ENCODE results near the gene ACTR10.

ACTR10 gene

GRCh38 chr14:58244556-58245387 is 44.8 kb downstream of the ACTR10 start, which contains the start of gene PSMA3 (continued):
- no peak for TF ChIP-seq ZNF391 (tag by site-specific recombination; IDR thresholded peaks at IDR 0.05; ENCODE audit: borderline replicate concordance, low read depth)
- no peak for TF ChIP-seq ZNF221 (tag by site-specific recombination; IDR thresholded peaks at IDR 0.05; ENCODE audit: borderline replicate concordance)
- no peak for TF ChIP-seq KLF7 (tag by site-specific recombination; IDR thresholded peaks at IDR 0.05; ENCODE audit: borderline replicate concordance)
- no peak for TF ChIP-seq ZNF660 (tag by site-specific recombination; IDR thresholded peaks at IDR 0.05)
- TF ChIP-seq ZNF350 (tag by site-specific recombination; IDR thresholded peaks at IDR 0.05) = no peak
- TF ChIP-seq ZNF677 (tag by site-specific recombination; IDR thresholded peaks at IDR 0.05) = no peak
- no peak for TF ChIP-seq ZNF510 (tag by site-specific recombination; IDR thresholded peaks at IDR 0.05; ENCODE audit: insufficient replicate concordance)
- TF ChIP-seq ZXDB (tag by site-specific recombination; IDR thresholded peaks at IDR 0.05) = peak; percentile 49
- TF ChIP-seq KLF9 (tag by site-specific recombination; IDR thresholded peaks at IDR 0.05; ENCODE audit: low read depth) = no peak
- no peak for TF ChIP-seq ZNF16 (tag by site-specific recombination; IDR thresholded peaks at IDR 0.05; ENCODE audit: low read depth)
- no peak for TF ChIP-seq ZNF302 (tag by site-specific recombination; IDR thresholded peaks at IDR 0.05; ENCODE audit: low read depth)
- no peak for TF ChIP-seq ZNF664 (tag by site-specific recombination; IDR thresholded peaks at IDR 0.05)
- TF ChIP-seq ZBTB44 (tag by site-specific recombination; IDR thresholded peaks at IDR 0.05) = no peak
- no peak for TF ChIP-seq ZFP3 (tag by site-specific recombination; IDR thresholded peaks at IDR 0.05; ENCODE audit: low read depth)
- TF ChIP-seq KLF1 (tag by site-specific recombination; IDR thresholded peaks at IDR 0.05) = no peak
- no peak for TF ChIP-seq ZNF701 (tag by site-specific recombination; IDR thresholded peaks at IDR 0.05)
- TF ChIP-seq ZNF670 (tag by site-specific recombination; IDR thresholded peaks at IDR 0.05; ENCODE audit: low read depth) = no peak
- no peak for TF ChIP-seq ZNF658 (tag by site-specific recombination; IDR thresholded peaks at IDR 0.05)
- 0 out of 2 replicates have a peak, but pooled peaks have one; percentile 21 for TF ChIP-seq ZNF10 (tag by site-specific recombination; IDR thresholded peaks at IDR 0.05)
- no peak for TF ChIP-seq ZNF596 (tag by site-specific recombination; IDR thresholded peaks at IDR 0.05)
- TF ChIP-seq ZNF548 (tag by site-specific recombination; IDR thresholded peaks at IDR 0.05) = no peak
- TF ChIP-seq ZNF146 (tag by site-specific recombination; IDR thresholded peaks at IDR 0.05) = no peak
- TF ChIP-seq ZNF18 (tag by site-specific recombination; IDR thresholded peaks at IDR 0.05) = no peak
- no peak for TF ChIP-seq ZNF394 (tag by site-specific recombination; IDR thresholded peaks at IDR 0.05; ENCODE audit: borderline replicate concordance)
- TF ChIP-seq ZBTB1 (tag by site-specific recombination; IDR thresholded peaks at IDR 0.05) = no peak
- TF ChIP-seq ZNF600 (tag by site-specific recombination; IDR thresholded peaks at IDR 0.05) = peak; percentile 47; the same call in 1 of the 2 replicates
- no peak for TF ChIP-seq ZNF398 (tag by site-specific recombination; IDR thresholded peaks at IDR 0.05)
- TF ChIP-seq ZNF157 (tag by site-specific recombination; IDR thresholded peaks at IDR 0.05) = no peak
- TF ChIP-seq ZNF433 (tag by site-specific recombination; IDR thresholded peaks at IDR 0.05; ENCODE audit: low read depth) = no peak
- TF ChIP-seq BCL6B (tag by site-specific recombination; IDR thresholded peaks at IDR 0.05) = no peak
- no peak for TF ChIP-seq TRIM28 (IDR thresholded peaks at IDR 0.05; ENCODE audit: borderline replicate concordance, low read length)
- TF ChIP-seq ZNF560 (tag by site-specific recombination; IDR thresholded peaks at IDR 0.05; ENCODE audit: borderline replicate concordance) = no peak
- TF ChIP-seq SCRT1 (tag by site-specific recombination; IDR thresholded peaks at IDR 0.05; ENCODE audit: borderline replicate concordance) = no peak
- no peak for TF ChIP-seq ZNF248 (tag by site-specific recombination; IDR thresholded peaks at IDR 0.05)
- no peak for TF ChIP-seq ZBTB8A (tag by site-specific recombination; IDR thresholded peaks at IDR 0.05)
- TF ChIP-seq ZNF140 (tag by site-specific recombination; IDR thresholded peaks at IDR 0.05) = no peak
